SU-DHL-6 (cell line): ENCODE data around the gene TPH2.

Experiments
- H2AFZ ChIP-seq: fragments of 200-600 bp; sonication (generic); 2 replicates; pipeline ENCODE4 v1.6.1; 2014; ENCODE audit warnings: low read depth, mild to moderate bottlenecking, moderate library complexity, mixed read lengths, antibody characterized with exemption, low read length; ENCODE audit not compliant: severe bottlenecking
- H3F3A ChIP-seq: fragments of 200-600 bp; shearing (Covaris generic); 2 replicates; pipeline ENCODE4 v1.6.0; 2016; ENCODE audit warnings: antibody characterized with exemption, mild to moderate bottlenecking; ENCODE audit not compliant: insufficient read depth
- H3K27ac ChIP-seq: fragments of 200-600 bp; sonication (generic); 2 replicates; pipeline ENCODE4 v1.5.1; 2016; ENCODE audit warnings: low read depth, mild to moderate bottlenecking, low read length, moderate library complexity, mixed read lengths
- H3K27me3 ChIP-seq: fragments of 200-600 bp; sonication (generic), shearing (Covaris generic); 2 replicates; pipeline ENCODE4 v1.6.0; 2014; ENCODE audit warnings: mild to moderate bottlenecking, low read length
- H3K36me3 ChIP-seq: fragments of 200-600 bp; sonication (generic); 2 replicates; pipeline ENCODE4 v1.6.1; 2014; ENCODE audit warnings: mild to moderate bottlenecking, low read length, mixed read lengths
- H3K4me2 ChIP-seq: fragments of 300-600, 200-600 bp; shearing (Covaris generic), sonication (generic); 2 replicates; pipeline ENCODE4 v1.6.0; 2014; ENCODE audit warnings: low read length, low read depth, mild to moderate bottlenecking; ENCODE audit not compliant: poor library complexity, severe bottlenecking
- H3K4me3 ChIP-seq: fragments of 200-600 bp; sonication (generic); 2 replicates; pipeline ENCODE4 v1.5.1; 2014; ENCODE audit warnings: antibody characterized with exemption, low read length, mild to moderate bottlenecking, mixed read lengths; ENCODE audit not compliant: insufficient read depth, poor library complexity, severe bottlenecking
- H3K79me2 ChIP-seq: fragments of 200-600 bp; sonication (generic); 2 replicates; pipeline ENCODE4 v1.6.1; 2014; ENCODE audit warnings: mild to moderate bottlenecking, low read length, moderate library complexity; ENCODE audit not compliant: insufficient read depth
- H3K9ac ChIP-seq: fragments of 200-600 bp; sonication (generic); 2 replicates; pipeline ENCODE4 v1.7.0; 2014; ENCODE audit warnings: mild to moderate bottlenecking, low read length
- H3K9me2 ChIP-seq: fragments of 200-600 bp; sonication (generic); replicated peaks from 2 replicates; pipeline ENCODE4 v1.6.1; 2014; ENCODE audit warnings: low read length; ENCODE audit not compliant: insufficient read depth
- H3K9me3 ChIP-seq: fragments of 200-600 bp; sonication (generic); 2 replicates; pipeline ENCODE4 v1.6.1; 2014; ENCODE audit warnings: low read length, mixed read lengths; ENCODE audit not compliant: insufficient read depth
- H4K20me1 ChIP-seq: fragments of 200-600 bp; sonication (generic); 2 replicates; pipeline ENCODE4 v1.6.1; 2014; ENCODE audit warnings: low read depth, mild to moderate bottlenecking, antibody characterized with exemption, low read length, moderate library complexity, mixed read lengths
- EZH2phosphoT487 ChIP-seq: fragments of 200-600 bp; sonication (generic), shearing (Covaris generic); conservative IDR thresholded peaks from 2 replicates; pipeline ENCODE4 v1.6.1; 2018; ENCODE audit warnings: mild to moderate bottlenecking, antibody characterized with exemption, low read length, moderate library complexity, mixed read lengths
- TF ChIP-seq, protein P1 (sequence below): fragments of 200-600 bp; sonication (generic); IDR thresholded peaks from one replicate; pipeline ENCODE4 v1.5.1; 2017; ENCODE audit warnings: antibody characterized with exemption, mild to moderate bottlenecking, low read length, moderate library complexity; ENCODE audit not compliant: insufficient read depth, poor library complexity, severe bottlenecking

The TPH2 gene

GRCh38 chr12:71969330-71969729, 30.7 kb downstream of the TPH2 start:
- H3K9me2 ChIP-seq: no peaks in the 10 kb centered on the region
- no peak overlapping the region for H3K9ac ChIP-seq
- no peak overlapping the region for H2AFZ ChIP-seq
- H3K27ac ChIP-seq: no peak overlapping the region
- no peaks in the 10 kb centered on the region for H3K79me2 ChIP-seq
- no peak for TF ChIP-seq EZH2phosphoT487
- TF ChIP-seq, protein P1, sequence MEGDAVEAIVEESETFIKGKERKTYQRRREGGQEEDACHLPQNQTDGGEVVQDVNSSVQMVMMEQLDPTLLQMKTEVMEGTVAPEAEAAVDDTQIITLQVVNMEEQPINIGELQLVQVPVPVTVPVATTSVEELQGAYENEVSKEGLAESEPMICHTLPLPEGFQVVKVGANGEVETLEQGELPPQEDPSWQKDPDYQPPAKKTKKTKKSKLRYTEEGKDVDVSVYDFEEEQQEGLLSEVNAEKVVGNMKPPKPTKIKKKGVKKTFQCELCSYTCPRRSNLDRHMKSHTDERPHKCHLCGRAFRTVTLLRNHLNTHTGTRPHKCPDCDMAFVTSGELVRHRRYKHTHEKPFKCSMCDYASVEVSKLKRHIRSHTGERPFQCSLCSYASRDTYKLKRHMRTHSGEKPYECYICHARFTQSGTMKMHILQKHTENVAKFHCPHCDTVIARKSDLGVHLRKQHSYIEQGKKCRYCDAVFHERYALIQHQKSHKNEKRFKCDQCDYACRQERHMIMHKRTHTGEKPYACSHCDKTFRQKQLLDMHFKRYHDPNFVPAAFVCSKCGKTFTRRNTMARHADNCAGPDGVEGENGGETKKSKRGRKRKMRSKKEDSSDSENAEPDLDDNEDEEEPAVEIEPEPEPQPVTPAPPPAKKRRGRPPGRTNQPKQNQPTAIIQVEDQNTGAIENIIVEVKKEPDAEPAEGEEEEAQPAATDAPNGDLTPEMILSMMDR: no peak
- no peaks in the 10 kb centered on the region for H3K36me3 ChIP-seq
- H3K9me3 ChIP-seq: no peaks in the 10 kb centered on the region
- no peak overlapping the region for H3K4me2 ChIP-seq
- H3F3A ChIP-seq: no peaks in the 10 kb centered on the region
- H3K4me3 ChIP-seq: no peak overlapping the region
- no peaks in the 10 kb centered on the region for H3K27me3 ChIP-seq
- H4K20me1 ChIP-seq: no peaks in the 10 kb centered on the region

- H2AFZ ChIP-seq: no peak overlapping the region
- H3K4me3 ChIP-seq: no peak overlapping the region
- H3K27ac ChIP-seq: no peak overlapping the region
- H3K27me3 ChIP-seq: no peaks in the 10 kb centered on the region
- H3K79me2 ChIP-seq: no peaks in the 10 kb centered on the region
- no peak overlapping the region for H3K4me2 ChIP-seq
- no peaks in the 10 kb centered on the region for H3K9me3 ChIP-seq
- TF ChIP-seq EZH2phosphoT487: no peak
- TF ChIP-seq, protein P1: no peak
- H3F3A ChIP-seq: no peaks in the 10 kb centered on the region
- H3K36me3 ChIP-seq: no peaks in the 10 kb centered on the region
- no peaks in the 10 kb centered on the region for H3K9me2 ChIP-seq
- H4K20me1 ChIP-seq: no peaks in the 10 kb centered on the region
- no peak overlapping the region for H3K9ac ChIP-seq
Measured at GRCh38 chr12:71970031-71970430, 31.4 kb downstream of the TPH2 start.

DNA sequence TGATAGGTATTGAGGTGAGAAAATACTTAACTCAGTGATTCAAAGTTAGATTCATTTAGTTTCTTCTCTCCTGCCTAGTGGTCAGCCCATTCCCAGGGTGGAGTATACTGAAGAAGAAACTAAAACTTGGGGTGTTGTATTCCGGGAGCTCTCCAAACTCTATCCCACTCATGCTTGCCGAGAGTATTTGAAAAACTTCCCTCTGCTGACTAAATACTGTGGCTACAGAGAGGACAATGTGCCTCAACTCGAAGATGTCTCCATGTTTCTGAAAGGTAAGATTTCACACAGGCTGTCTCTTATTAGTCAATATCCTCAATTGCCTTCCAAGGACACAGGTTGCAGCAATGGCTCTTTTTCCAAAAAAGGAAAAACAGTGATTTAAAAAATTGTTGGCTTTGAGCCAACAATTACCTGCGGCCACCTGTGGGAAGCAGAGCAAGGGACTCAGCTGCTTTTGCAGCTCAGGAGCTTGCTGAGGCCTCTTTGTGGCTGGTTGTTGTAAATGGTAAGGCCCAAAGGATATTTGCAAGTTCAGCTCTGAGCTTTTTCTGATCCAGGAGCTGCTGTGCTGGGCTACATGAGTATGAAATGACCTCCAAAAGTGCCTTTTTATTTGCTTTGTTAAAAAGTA, 33.9 kb downstream of the TPH2 start:
- H3K9ac ChIP-seq: no peak overlapping the region
- H3F3A ChIP-seq: no peaks in the 10 kb centered on the region
- H3K4me2 ChIP-seq: no peak overlapping the region
- H2AFZ ChIP-seq: no peak overlapping the region
- H3K27ac ChIP-seq: no peak overlapping the region
- no peaks in the 10 kb centered on the region for H4K20me1 ChIP-seq
- H3K27me3 ChIP-seq: no peaks in the 10 kb centered on the region
- no peak overlapping the region for H3K4me3 ChIP-seq
- TF ChIP-seq, protein P1: no peak
- TF ChIP-seq EZH2phosphoT487: no peak
- H3K79me2 ChIP-seq: no peaks in the 10 kb centered on the region
- H3K36me3 ChIP-seq: no peaks in the 10 kb centered on the region
- H3K9me2 ChIP-seq: no peaks in the 10 kb centered on the region
- no peaks in the 10 kb centered on the region for H3K9me3 ChIP-seq
